Measurements from ENCODE around the gene BCAS3. TPM values are rescaled to one million over a fixed set of nuclear protein-coding genes. Genes with fewer than 3 reads are reported as not detected.
"Not testable (repeated sequence)": the region's sequence is repeated elsewhere in the genome, so short reads cannot be mapped to it uniquely, and the experiment has no call there.

Gene BCAS3
- total RNA-seq, 1 experiment from 2014 or later, result 26.3 TPM

- RAD21 ChIA-PET (ENCODE audit: low non-redundant PET in 1 of 2, low total read pairs in 2 of 2, uncharacterized antibody in 2 of 2, unreplicated experiment in 2 of 2), result interaction anchor here in 1 of 2 experiments (0.7 kb wide), 1 partner anchor 351 kb away, joined by 5 read pairs; no protein-coding TSS in a partner anchor
- H3K4me3 ChIP-seq (replicated peaks in 1 of 2; ENCODE audit: low read depth in 1 of 2, low read length in 2 of 2); H3K79me2 ChIP-seq (ENCODE audit: insufficient read depth, low read length); POLR2A ChIA-PET; BruUV-seq (replicated peaks); H3K9me3 ChIP-seq (ENCODE audit: control insufficient read depth in 1 of 2, insufficient read depth in 1 of 2, low read depth in 1 of 2, low read length in 2 of 2); H3K27me3 ChIP-seq (ENCODE audit: insufficient read depth, low read length); H4K20me1 ChIP-seq (ENCODE audit: insufficient read depth); CTCF ChIA-PET; H3K4me1 ChIP-seq (ENCODE audit: control insufficient read depth in 1 of 2, insufficient read depth in 2 of 2, low read length in 2 of 2); DNase-seq (ENCODE audit: low read depth, low spot score); H3K9me2 ChIP-seq (ENCODE audit: insufficient read depth); H3K4me2 ChIP-seq (ENCODE audit: low read length); H3K27ac ChIP-seq (ENCODE audit: low read depth, low read length); intact Hi-C loops (cut with micrococcal nuclease); H3K9ac ChIP-seq (ENCODE audit: low read length); H2AFZ ChIP-seq (ENCODE audit: low read depth, low read length, poor library complexity, severe bottlenecking); H3K36me3 ChIP-seq (ENCODE audit: control insufficient read depth in 1 of 2, insufficient read depth in 2 of 2, low read length in 2 of 2): not testable (repeated sequence)
- peak in 2 of 3 experiments; percentile 1 to 21; a peak in 1 of 6 replicates for TF ChIP-seq CTCF (IDR thresholded peaks at IDR 0.05 in 2 of 3, conservative IDR thresholded peaks at IDR 0.05 in 1 of 3; ENCODE audit: borderline replicate concordance in 1 of 3, insufficient read depth in 1 of 3, low read depth in 2 of 3, low read length in 2 of 3)
- TF ChIP-seq RAD21 (IDR thresholded peaks at IDR 0.05; ENCODE audit: low read depth), result peak; percentile 24; the same call in 1 of the 2 replicates
- ATAC-seq, result peak; percentile 50; the same call in 1 of the 2 replicates
Observed at GRCh38 chr17:61042348-61042747, 364.7 kb downstream of the BCAS3 start.

GRCh38 chr17:61047515-61047914 is 369.9 kb downstream of the BCAS3 start:
- no peaks in the 10 kb centered on the region for H3K9me3 ChIP-seq (ENCODE audit: control insufficient read depth in 1 of 2, insufficient read depth in 1 of 2, low read depth in 1 of 2, low read length in 2 of 2)
- no peaks in the 10 kb centered on the region for H3K4me1 ChIP-seq (ENCODE audit: control insufficient read depth in 1 of 2, insufficient read depth in 2 of 2, low read length in 2 of 2)
- DNase-seq (ENCODE audit: low read depth, low spot score), result no peak
- no peaks in the 10 kb centered on the region for H3K36me3 ChIP-seq (ENCODE audit: control insufficient read depth in 1 of 2, insufficient read depth in 2 of 2, low read length in 2 of 2)
- no peaks in the 10 kb centered on the region for H4K20me1 ChIP-seq (ENCODE audit: insufficient read depth)
- ChIA-PET POLR2A (no interaction called here), CTCF (no interaction called here), RAD21 (ENCODE audit: low non-redundant PET in 1 of 2, low total read pairs in 2 of 2, uncharacterized antibody in 2 of 2, unreplicated experiment in 2 of 2) (no interaction called here)
- H3K4me2 ChIP-seq (ENCODE audit: low read length), result no peak overlapping the region
- intact Hi-C loops (cut with micrococcal nuclease), result no loop called here
- no peak overlapping the region for H2AFZ ChIP-seq (ENCODE audit: low read depth, low read length, poor library complexity, severe bottlenecking)
- no peak overlapping the region for H3K4me3 ChIP-seq (replicated peaks in 1 of 2; ENCODE audit: low read depth in 1 of 2, low read length in 2 of 2)
- no peak overlapping the region for H3K9ac ChIP-seq (ENCODE audit: low read length)
- no peaks in the 10 kb centered on the region for H3K9me2 ChIP-seq (ENCODE audit: insufficient read depth)
- no peak for ATAC-seq
- H3K79me2 ChIP-seq (ENCODE audit: insufficient read depth, low read length), result no peaks in the 10 kb centered on the region
- no TSS peak for BruUV-seq (replicated peaks)
- no peaks in the 10 kb centered on the region for H3K27me3 ChIP-seq (ENCODE audit: insufficient read depth, low read length)
- no peak overlapping the region for H3K27ac ChIP-seq (ENCODE audit: low read depth, low read length)
- TF ChIP-seq CTCF (IDR thresholded peaks at IDR 0.05 in 2 of 3, conservative IDR thresholded peaks at IDR 0.05 in 1 of 3; ENCODE audit: borderline replicate concordance in 1 of 3, insufficient read depth in 1 of 3, low read depth in 2 of 3, low read length in 2 of 3) (no peak), ZNF274 (IDR thresholded peaks at IDR 0.05; ENCODE audit: low read depth, low read length) (no peak), SRF (IDR thresholded peaks at IDR 0.05; ENCODE audit: low read depth) (no peak), CBX3 (IDR thresholded peaks at IDR 0.05; ENCODE audit: low read depth) (no peak), EZH2 (IDR thresholded peaks at IDR 0.05) (no peak), JUND (IDR thresholded peaks at IDR 0.05) (no peak), POLR2A (IDR thresholded peaks at IDR 0.05; ENCODE audit: borderline replicate concordance, extremely low read depth, insufficient read depth, insufficient read length) (no peak), TCF7L2 (IDR thresholded peaks at IDR 0.05; ENCODE audit: borderline replicate concordance, extremely low read depth, insufficient read depth, insufficient read length) (no peak), ELF1 (IDR thresholded peaks at IDR 0.05; ENCODE audit: borderline replicate concordance, low read depth) (no peak), YY1 (IDR thresholded peaks at IDR 0.05; ENCODE audit: extremely low read depth, insufficient replicate concordance, low read depth, low read length) (no peak), MAX (IDR thresholded peaks at IDR 0.05) (no peak), POLR2AphosphoS5 (IDR thresholded peaks at IDR 0.05; ENCODE audit: low read depth, low read length) (no peak), SP1 (IDR thresholded peaks at IDR 0.05; ENCODE audit: low read depth) (no peak)

All from HCT116 (cell line).